GM06990 (cell line): ENCODE measurements around the gene USP47.

Experiments used
- DNase-seq: peaks from one replicate; pipeline ENCODE4 v3.0.0-alpha.2; 2011; ENCODE audit not compliant: insufficient read length; ENCODE audit errors: extremely low read depth
- H3K27me3 ChIP-seq: replicated peaks from 2 replicates; pipeline ENCODE4 v1.6.0; 2011; ENCODE audit warnings: low read length; ENCODE audit not compliant: control insufficient read depth, insufficient read depth
- H3K36me3 ChIP-seq: 2 replicates; pipeline ENCODE4 v1.5.1; 2011; ENCODE audit warnings: low read length; ENCODE audit not compliant: control insufficient read depth, insufficient read depth
- H3K4me3 ChIP-seq: replicated peaks from 2 replicates; pipeline ENCODE4 v1.5.1; 2011; ENCODE audit warnings: low read depth, mild to moderate bottlenecking, control low read depth, low read length
- CTCF ChIP-seq: IDR thresholded peaks from 2 replicates; pipeline ENCODE4 v1.5.1; 2011; ENCODE audit warnings: low read length, control low read depth, mild to moderate bottlenecking, inconsistent platforms; ENCODE audit not compliant: insufficient read depth, poor library complexity, severe bottlenecking

The USP47 gene

GRCh38 chr11:11952036-11952435 lies 110.3 kb downstream of the USP47 start:
- Histone ChIP-seq H3K27me3 (no peaks in the 10 kb centered on the region), H3K36me3 (peaks cover 2% of the 10 kb centered on the region), H3K4me3 (no peak overlapping the region)
- no peak for DNase-seq
- no peak for TF ChIP-seq CTCF

- no peaks in the 10 kb centered on the region for H3K27me3 ChIP-seq
- H3K4me3 ChIP-seq: no peak overlapping the region
- TF ChIP-seq CTCF: no peak
- peaks cover 2% of the 10 kb centered on the region for H3K36me3 ChIP-seq
- DNase-seq: no peak
Observed at GRCh38 chr11:11956006-11956405, 114.2 kb downstream of the USP47 start.

- DNase-seq: no peak
- H3K4me3 ChIP-seq: no peak overlapping the region
- H3K36me3 ChIP-seq: peaks cover 2% of the 10 kb centered on the region
- H3K27me3 ChIP-seq: no peaks in the 10 kb centered on the region
- TF ChIP-seq CTCF: no peak
Observed at GRCh38 chr11:11958403-11959231, 116.8 kb downstream of the USP47 start.

GRCh38 chr11:11959601-11960000 lies 117.8 kb downstream of the USP47 start:
- H3K36me3 ChIP-seq: peaks cover 2% of the 10 kb centered on the region
- no peak for DNase-seq
- no peak overlapping the region for H3K4me3 ChIP-seq
- H3K27me3 ChIP-seq: no peaks in the 10 kb centered on the region
- TF ChIP-seq CTCF: no peak

GRCh38 chr11:11960687-11961086 lies 118.9 kb downstream of the USP47 start:
- H3K27me3 ChIP-seq: no peaks in the 10 kb centered on the region
- peaks cover 2% of the 10 kb centered on the region for H3K36me3 ChIP-seq
- no peak for DNase-seq
- no peak overlapping the region for H3K4me3 ChIP-seq
- TF ChIP-seq CTCF: no peak
